ENCODE data around the gene CREG2.

DNA sequence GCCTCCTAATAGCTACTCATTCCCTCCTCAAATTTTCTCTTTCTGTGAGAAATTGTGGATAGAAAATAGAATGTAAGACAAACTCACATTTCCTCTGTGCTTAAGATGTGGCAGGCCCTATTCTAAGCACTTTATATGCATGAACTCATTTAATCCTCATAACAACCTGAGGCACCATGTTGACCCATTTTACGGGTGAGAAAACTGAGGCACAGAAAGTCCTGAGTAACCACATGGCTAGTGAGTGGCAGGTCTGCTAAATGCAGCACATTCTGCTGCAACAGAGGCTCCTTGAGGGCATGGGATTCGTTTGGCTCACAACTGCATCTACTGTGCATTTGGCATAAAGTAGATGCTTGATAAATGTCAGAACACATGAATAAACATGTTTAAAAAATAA, 56.1 kb downstream of the CREG2 start:
- TF ChIP-seq, protein P1, sequence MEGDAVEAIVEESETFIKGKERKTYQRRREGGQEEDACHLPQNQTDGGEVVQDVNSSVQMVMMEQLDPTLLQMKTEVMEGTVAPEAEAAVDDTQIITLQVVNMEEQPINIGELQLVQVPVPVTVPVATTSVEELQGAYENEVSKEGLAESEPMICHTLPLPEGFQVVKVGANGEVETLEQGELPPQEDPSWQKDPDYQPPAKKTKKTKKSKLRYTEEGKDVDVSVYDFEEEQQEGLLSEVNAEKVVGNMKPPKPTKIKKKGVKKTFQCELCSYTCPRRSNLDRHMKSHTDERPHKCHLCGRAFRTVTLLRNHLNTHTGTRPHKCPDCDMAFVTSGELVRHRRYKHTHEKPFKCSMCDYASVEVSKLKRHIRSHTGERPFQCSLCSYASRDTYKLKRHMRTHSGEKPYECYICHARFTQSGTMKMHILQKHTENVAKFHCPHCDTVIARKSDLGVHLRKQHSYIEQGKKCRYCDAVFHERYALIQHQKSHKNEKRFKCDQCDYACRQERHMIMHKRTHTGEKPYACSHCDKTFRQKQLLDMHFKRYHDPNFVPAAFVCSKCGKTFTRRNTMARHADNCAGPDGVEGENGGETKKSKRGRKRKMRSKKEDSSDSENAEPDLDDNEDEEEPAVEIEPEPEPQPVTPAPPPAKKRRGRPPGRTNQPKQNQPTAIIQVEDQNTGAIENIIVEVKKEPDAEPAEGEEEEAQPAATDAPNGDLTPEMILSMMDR (IDR thresholded peaks at IDR 0.05; ENCODE audit: insufficient read depth, low read length), result no peak
- TF ChIP-seq, protein P2, sequence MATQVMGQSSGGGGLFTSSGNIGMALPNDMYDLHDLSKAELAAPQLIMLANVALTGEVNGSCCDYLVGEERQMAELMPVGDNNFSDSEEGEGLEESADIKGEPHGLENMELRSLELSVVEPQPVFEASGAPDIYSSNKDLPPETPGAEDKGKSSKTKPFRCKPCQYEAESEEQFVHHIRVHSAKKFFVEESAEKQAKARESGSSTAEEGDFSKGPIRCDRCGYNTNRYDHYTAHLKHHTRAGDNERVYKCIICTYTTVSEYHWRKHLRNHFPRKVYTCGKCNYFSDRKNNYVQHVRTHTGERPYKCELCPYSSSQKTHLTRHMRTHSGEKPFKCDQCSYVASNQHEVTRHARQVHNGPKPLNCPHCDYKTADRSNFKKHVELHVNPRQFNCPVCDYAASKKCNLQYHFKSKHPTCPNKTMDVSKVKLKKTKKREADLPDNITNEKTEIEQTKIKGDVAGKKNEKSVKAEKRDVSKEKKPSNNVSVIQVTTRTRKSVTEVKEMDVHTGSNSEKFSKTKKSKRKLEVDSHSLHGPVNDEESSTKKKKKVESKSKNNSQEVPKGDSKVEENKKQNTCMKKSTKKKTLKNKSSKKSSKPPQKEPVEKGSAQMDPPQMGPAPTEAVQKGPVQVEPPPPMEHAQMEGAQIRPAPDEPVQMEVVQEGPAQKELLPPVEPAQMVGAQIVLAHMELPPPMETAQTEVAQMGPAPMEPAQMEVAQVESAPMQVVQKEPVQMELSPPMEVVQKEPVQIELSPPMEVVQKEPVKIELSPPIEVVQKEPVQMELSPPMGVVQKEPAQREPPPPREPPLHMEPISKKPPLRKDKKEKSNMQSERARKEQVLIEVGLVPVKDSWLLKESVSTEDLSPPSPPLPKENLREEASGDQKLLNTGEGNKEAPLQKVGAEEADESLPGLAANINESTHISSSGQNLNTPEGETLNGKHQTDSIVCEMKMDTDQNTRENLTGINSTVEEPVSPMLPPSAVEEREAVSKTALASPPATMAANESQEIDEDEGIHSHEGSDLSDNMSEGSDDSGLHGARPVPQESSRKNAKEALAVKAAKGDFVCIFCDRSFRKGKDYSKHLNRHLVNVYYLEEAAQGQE (IDR thresholded peaks at IDR 0.05; ENCODE audit: insufficient replicate concordance, low read depth), result no peak
- TF ChIP-seq POLR2AphosphoS5 (IDR thresholded peaks at IDR 0.05; ENCODE audit: low read depth), result no peak

All from HL-60 (cell line).